Measurements from ENCODE around the gene P2RX4.
A peak's percentile ranks its signal among the peaks of the same experiment; 100 is the strongest.
"Not testable (repeated sequence)": the region's sequence is repeated elsewhere in the genome, so short reads cannot be mapped to it uniquely, and the experiment has no call there.

P2RX4 gene

GRCh38 chr12:121229826-121230537 is 20.1 kb downstream of the P2RX4 start:
- not testable (repeated sequence) for H3K4me3 ChIP-seq (ENCODE audit: low read depth, low read length)
- TF ChIP-seq CTCF (conservative IDR thresholded peaks at IDR 0.05; ENCODE audit: low read depth, low read length), result peak; percentile 90
- DNase-seq (ENCODE audit: low read depth), result peak; percentile 84

- TF ChIP-seq CTCF (conservative IDR thresholded peaks at IDR 0.05; ENCODE audit: low read depth, low read length), result no peak
- H3K4me3 ChIP-seq (ENCODE audit: low read depth, low read length), result no peak overlapping the region
- no peak for DNase-seq (ENCODE audit: low read depth)
Measured at GRCh38 chr12:121230538-121230907, 20.6 kb downstream of the P2RX4 start.

GRCh38 chr12:121232163-121232562 is 22.2 kb downstream of the P2RX4 start:
- TF ChIP-seq CTCF (conservative IDR thresholded peaks at IDR 0.05; ENCODE audit: low read depth, low read length), result no peak
- H3K4me3 ChIP-seq (ENCODE audit: low read depth, low read length), result no peak overlapping the region
- no peak for DNase-seq (ENCODE audit: low read depth)

GRCh38 chr12:121232977-121233627 is 23.2 kb downstream of the P2RX4 start:
- DNase-seq (ENCODE audit: low read depth), result no peak
- H3K4me3 ChIP-seq (ENCODE audit: low read depth, low read length), result no peak overlapping the region
- peak; percentile 7 for TF ChIP-seq CTCF (conservative IDR thresholded peaks at IDR 0.05; ENCODE audit: low read depth, low read length)

GRCh38 chr12:121233628-121234020 is 23.7 kb downstream of the P2RX4 start:
- DNase-seq (ENCODE audit: low read depth), result no peak
- no peak overlapping the region for H3K4me3 ChIP-seq (ENCODE audit: low read depth, low read length)
- no peak for TF ChIP-seq CTCF (conservative IDR thresholded peaks at IDR 0.05; ENCODE audit: low read depth, low read length)

- H3K4me3 ChIP-seq (ENCODE audit: low read depth, low read length), result no peak overlapping the region
- no peak for TF ChIP-seq CTCF (conservative IDR thresholded peaks at IDR 0.05; ENCODE audit: low read depth, low read length)
- no peak for DNase-seq (ENCODE audit: low read depth)
Measured at GRCh38 chr12:121236776-121237175, 26.8 kb downstream of the P2RX4 start.

GRCh38 chr12:121237415-121237814 is 27.5 kb downstream of the P2RX4 start:
- no peak for DNase-seq (ENCODE audit: low read depth)
- TF ChIP-seq CTCF (conservative IDR thresholded peaks at IDR 0.05; ENCODE audit: low read depth, low read length), result no peak
- no peak overlapping the region for H3K4me3 ChIP-seq (ENCODE audit: low read depth, low read length)

All from choroid plexus epithelial cell (primary cell).